ENCODE data around the gene SLC46A1.

Gene SLC46A1

GRCh38 chr17:28402844-28403243 is 3.2 kb downstream of the SLC46A1 start:
- no peak for DNase-seq

- no peak for DNase-seq
Measured at GRCh38 chr17:28402224-28402630, 3.8 kb downstream of the SLC46A1 start.

GRCh38 chr17:28399808-28400207 is 6.2 kb downstream of the SLC46A1 start:
- DNase-seq, result no peak

GRCh38 chr17:28398280-28398981 is 7.6 kb downstream of the SLC46A1 start:
- no peak for DNase-seq

DNA sequence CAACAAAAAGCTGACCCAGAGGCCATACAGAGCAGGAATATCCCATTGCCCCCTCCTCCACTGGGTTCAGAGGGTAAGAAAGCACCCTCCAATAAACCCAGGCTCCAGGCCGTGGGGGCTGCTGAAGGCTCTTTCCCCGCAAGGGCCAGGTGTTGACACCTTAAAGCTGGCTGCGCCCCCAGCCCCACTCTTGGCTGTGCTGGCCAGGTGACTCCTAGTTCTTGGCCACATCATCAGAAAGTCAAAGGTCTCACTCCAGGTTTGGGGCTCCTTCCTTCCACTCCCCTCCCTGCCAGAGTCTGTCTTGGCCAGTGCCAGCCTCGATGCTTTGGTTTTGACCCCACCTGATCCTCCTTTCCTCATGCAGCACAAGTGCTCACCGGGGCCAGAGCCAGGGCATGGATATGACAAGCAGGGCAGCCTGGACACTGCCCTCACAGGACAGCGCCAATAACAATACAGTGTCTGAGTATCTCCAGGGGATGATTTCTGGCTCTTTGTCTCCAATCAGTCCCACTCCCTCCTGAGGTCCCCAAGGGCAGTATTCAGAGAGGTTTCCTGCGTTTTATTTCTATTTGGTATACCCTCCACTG is 8.2 kb downstream of the SLC46A1 start:
- DNase-seq, result no peak

DNA sequence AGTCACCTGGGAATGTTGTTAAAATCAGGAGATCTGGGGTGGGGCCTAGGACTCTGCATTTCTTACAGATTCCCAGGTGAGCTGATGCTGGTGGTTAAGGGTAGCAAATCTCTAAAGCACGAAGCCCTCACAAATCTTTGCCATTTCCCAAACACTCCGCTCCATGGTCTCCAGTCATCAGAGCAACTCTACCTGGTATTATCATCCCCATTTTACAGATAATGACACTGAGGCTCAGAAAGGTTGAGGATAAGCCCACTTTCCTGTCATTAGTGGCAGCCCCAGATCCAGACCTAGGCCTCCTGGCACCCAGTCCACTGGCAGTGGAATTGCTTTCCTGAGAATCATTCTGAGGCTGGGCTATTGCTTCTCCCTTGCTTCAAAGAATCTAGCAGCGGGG is 8.7 kb downstream of the SLC46A1 start:
- no peak for DNase-seq

GRCh38 chr17:28396635-28397239 is 9.3 kb downstream of the SLC46A1 start:
- DNase-seq, result no peak

- no peak for DNase-seq
Measured at GRCh38 chr17:28395968-28396367, 10.0 kb downstream of the SLC46A1 start.

GRCh38 chr17:28395426-28395825 is 10.6 kb downstream of the SLC46A1 start:
- DNase-seq, result no peak

DNA sequence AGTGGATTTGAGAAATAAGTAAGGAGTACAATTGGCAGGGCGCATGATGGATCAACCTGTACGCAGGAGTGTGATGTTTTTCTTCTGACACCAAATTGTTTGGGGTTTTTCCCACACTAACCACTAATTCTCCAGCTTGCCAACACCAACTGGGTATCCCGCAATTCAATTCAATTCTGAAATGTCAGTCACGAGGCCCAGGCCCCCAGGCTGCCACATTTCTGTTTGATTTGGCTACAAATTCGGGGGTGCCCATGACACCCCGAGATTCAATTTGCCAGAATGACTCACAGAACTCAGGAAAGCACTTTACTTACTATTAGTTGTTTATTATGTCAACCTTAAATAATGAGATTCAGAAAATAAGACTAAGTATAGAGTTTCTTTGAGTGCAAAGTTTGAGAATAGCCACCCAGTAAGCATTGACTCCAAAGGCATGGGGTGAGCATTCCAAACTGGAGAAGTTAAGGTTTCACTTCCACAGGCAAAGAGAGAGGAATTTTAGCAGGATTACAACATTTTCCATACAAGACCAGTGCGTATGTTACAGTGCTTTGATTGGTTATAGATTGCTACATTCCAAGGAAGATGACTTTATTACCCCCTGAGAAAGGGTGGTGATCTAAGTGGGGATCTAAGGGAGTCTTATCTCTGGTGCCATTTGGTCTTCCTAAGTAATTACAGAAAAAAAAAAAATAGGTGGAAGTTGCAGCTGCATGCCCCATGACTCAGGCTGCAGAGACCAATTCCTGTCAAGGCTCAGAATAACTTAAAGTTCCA is 11.5 kb downstream of the SLC46A1 start:
- DNase-seq, result no peak

- DNase-seq, result no peak
Measured at GRCh38 chr17:28392491-28392890, 13.5 kb downstream of the SLC46A1 start.

DNA sequence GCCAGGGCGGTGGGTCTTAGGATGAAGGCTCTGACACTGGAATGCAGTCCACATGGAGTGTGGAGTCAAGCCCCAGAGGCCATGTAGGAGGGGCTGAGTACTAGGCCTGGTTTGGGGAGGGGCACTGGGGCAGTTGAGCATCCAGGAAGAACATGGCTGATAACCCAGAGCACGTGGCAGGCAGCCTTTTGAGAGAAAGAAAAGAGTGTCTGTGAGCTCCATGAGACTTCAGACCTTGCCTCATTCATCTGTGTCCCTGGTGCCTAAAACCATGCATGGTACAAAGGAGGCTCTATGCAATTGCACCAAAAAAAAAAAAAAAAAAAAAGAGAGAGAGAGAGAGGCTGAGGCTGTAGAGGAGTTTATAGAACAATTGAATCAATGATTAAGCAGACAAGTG is 14.6 kb downstream of the SLC46A1 start:
- no peak for DNase-seq

DNA sequence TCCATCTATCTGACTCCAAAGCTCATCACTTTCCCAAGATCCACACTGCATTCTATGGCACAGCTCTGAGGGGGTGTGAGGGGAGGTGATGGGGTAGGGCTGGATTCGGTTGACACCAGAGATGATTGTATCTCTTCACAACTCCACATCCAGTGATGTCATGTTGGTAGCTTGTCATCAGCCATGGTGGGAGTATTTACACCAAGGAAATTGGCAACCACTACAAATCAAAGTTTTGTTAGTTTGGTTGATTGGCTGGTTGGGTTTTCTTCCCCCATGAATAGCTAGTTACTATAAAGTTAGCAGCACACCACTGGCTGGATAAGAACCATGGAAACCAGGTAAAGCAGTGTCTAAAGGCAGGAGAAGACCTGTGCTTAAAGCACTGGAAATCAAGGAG is 15.0 kb downstream of the SLC46A1 start:
- no peak for DNase-seq

DNA sequence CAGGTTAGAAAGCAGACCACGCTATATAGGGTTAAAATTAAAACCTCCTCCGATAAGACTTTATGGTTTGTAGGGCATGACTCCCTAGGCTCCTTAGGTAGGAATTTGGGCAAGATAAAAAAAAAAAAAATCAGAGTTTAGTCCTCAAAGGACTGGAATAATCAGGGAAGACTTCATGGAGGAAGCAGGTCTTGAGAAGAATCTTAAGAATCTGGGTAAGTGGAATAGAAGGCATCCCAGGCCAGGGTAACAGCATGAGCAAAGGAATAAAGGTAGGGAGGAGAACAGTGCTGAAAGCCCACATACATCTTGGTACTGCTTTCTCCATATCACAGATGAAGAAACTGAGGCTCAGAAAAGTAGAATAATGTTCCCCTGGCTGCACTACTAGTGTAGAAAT is 15.4 kb downstream of the SLC46A1 start:
- no peak for DNase-seq

- no peak for DNase-seq
Measured at GRCh38 chr17:28390141-28390540, 15.9 kb downstream of the SLC46A1 start.

DNA sequence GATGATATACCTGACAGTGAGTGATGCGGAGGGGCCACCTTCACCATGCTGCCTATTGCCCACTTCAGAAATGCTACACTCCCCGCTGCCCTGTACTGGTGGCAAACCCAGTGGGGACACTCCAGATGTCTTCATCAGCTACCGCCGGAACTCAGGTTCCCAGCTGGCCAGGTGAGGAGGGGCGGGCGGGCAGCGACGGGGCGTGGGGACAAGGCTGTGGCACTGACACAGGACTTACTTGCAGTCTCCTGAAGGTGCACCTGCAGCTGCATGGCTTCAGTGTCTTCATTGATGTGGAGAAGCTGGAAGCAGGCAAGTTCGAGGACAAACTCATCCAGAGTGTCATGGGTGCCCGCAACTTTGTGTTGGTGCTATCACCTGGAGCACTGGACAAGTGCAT is 17.9 kb downstream of the SLC46A1 start:
- DNase-seq, result no peak

GRCh38 chr17:28386391-28386790 is 19.6 kb downstream of the SLC46A1 start:
- DNase-seq, result peak; percentile 9

DNA sequence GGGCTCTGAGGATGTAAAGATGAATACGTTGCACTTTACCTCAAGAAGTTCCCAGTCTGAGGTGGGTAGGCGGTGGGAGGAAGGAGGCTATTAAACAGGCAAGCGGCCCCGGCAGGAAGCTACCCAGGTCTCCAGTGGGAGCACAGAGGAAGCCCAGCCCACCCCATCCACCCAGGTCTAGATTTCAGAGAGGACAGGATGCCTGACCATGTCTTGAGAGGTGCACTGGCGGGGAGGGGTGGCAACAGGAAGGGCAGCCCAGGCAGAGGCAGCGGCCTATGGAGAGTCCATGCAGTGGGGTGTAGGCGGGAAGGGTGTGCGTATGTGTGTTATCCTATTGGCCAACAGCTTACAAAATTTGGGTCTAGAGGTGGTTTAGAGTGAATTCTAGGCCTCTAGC is 20.6 kb downstream of the SLC46A1 start:
- no peak for DNase-seq

DNA sequence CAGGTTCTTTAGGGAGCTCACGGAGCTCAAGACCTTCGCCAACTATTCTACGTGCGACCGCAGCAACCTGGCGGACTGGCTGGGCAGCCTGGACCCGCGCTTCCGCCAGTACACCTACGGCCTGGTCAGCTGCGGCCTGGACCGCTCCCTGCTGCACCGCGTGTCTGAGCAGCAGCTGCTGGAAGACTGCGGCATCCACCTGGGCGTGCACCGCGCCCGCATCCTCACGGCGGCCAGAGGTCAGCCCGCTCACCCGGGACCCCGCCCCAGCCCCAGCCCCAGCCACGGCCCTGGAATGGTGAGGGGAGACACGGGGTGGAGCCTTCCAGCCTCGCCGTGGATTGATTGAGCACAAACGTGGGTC is 21.0 kb downstream of the SLC46A1 start:
- DNase-seq, result no peak

- DNase-seq, result no peak
Measured at GRCh38 chr17:28384281-28385036, 21.6 kb downstream of the SLC46A1 start.

GRCh38 chr17:28381141-28381825 is 24.7 kb downstream of the SLC46A1 start:
- no peak for DNase-seq
